GOT3 (cell line): ENCODE results near the gene NUCB1.
"Not testable (repeated sequence)": the region's sequence is repeated elsewhere in the genome, so short reads cannot be mapped to it uniquely, and the experiment has no call there.

Experiments used
- DNase-seq: peaks from one replicate; lab custom pipeline; 2025; ENCODE audit warnings: mixed read lengths; lab: John Stamatoyannopoulos, UW

The NUCB1 gene

GRCh38 chr19:48906324-48906723 is 6.2 kb downstream of the NUCB1 start:
- no peak for DNase-seq

- DNase-seq, result no peak
Measured at GRCh38 chr19:48907671-48908070, 7.6 kb downstream of the NUCB1 start.

GRCh38 chr19:48909424-48910077 is 9.4 kb downstream of the NUCB1 start:
- DNase-seq, result not testable (repeated sequence)

- no peak for DNase-seq
Measured at GRCh38 chr19:48910803-48911202, 10.7 kb downstream of the NUCB1 start.

- no peak for DNase-seq
Measured at GRCh38 chr19:48913114-48913889, 13.2 kb downstream of the NUCB1 start.

GRCh38 chr19:48914181-48914580 is 14.1 kb downstream of the NUCB1 start:
- no peak for DNase-seq

GRCh38 chr19:48915757-48916156 is 15.6 kb downstream of the NUCB1 start:
- no peak for DNase-seq

GRCh38 chr19:48918071-48918470 is 18.0 kb downstream of the NUCB1 start:
- no peak for DNase-seq

- no peak for DNase-seq
Measured at GRCh38 chr19:48918801-48919247, 18.7 kb downstream of the NUCB1 start.

GRCh38 chr19:48919271-48919670 is 19.2 kb downstream of the NUCB1 start:
- DNase-seq, result not testable (repeated sequence)

GRCh38 chr19:48920949-48921348 is 20.8 kb downstream of the NUCB1 start:
- DNase-seq, result no peak

GRCh38 chr19:48921721-48922500 is 21.8 kb downstream of the NUCB1 start:
- DNase-seq, result no peak

- DNase-seq, result no peak
Measured at GRCh38 chr19:48922548-48923490, 22.7 kb downstream of the NUCB1 start.

GRCh38 chr19:48925240-48925843 is 25.2 kb downstream of the NUCB1 start:
- no peak for DNase-seq

GRCh38 chr19:48925890-48926289 is 25.8 kb downstream of the NUCB1 start:
- not testable (repeated sequence) for DNase-seq

GRCh38 chr19:48926909-48927308 is 26.8 kb downstream of the NUCB1 start:
- peak; percentile 22 for DNase-seq

- not testable (repeated sequence) for DNase-seq
Measured at GRCh38 chr19:48927692-48928091, 27.6 kb downstream of the NUCB1 start.

- no peak for DNase-seq
Measured at GRCh38 chr19:48928164-48929025, 28.3 kb downstream of the NUCB1 start.

- no peak for DNase-seq
Measured at GRCh38 chr19:48933382-48933932, 33.3 kb downstream of the NUCB1 start, which contains the start of gene DHDH. DHDH (plus strand) TSS chr19:48933699; CDS start chr19:48933722, 23 bp downstream.

GRCh38 chr19:48934837-48935236 is 34.7 kb downstream of the NUCB1 start:
- no peak for DNase-seq
